CD1c-positive myeloid dendritic cell (primary cell): Measurements from ENCODE around the gene C2CD4B.

Experiments
- DNase-seq: peaks from one replicate; pipeline ENCODE4 v3.0.0-alpha.2; 2016; ENCODE audit errors: extremely low spot score

C2CD4B gene

DNA sequence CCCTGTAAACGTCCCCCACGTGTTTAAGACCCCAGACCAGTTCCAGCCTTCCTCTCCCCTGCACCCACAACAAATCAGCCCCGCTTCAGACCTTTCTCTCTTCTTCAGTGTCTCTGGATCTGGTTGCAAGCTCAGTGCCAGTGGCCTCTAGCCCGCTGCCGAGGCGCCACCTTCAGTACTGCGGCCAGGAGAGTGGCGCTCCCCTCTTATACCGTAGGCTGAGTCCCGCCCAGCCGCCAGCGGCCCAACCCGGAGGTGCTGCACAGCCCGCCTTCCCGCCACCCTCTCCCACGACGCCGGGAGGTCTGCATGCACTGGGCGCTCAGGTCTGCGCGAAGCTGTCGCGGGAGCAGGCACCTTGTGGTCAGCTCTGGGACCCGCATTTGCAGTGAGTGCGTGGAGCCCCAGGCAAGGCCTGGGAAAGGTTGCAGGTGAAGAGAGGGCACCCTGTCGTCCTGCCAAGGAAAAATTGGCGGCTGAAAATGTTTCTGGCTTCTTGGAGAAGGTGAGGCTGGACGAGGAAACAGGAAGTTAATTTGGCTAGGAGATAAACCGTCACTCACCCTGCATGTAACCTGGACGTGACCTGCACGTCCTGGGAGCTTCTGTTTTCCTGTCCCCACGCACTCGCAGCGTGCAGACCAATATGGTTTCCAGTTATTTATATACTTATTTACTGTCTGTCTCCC is at the start of gene C2CD4B:
C2CD4B (minus strand) TSS at position 182 of the 689 bp plus-strand sequence. CDS start 301 bp downstream, outside the sequence.
- DNase-seq: no peak

DNA sequence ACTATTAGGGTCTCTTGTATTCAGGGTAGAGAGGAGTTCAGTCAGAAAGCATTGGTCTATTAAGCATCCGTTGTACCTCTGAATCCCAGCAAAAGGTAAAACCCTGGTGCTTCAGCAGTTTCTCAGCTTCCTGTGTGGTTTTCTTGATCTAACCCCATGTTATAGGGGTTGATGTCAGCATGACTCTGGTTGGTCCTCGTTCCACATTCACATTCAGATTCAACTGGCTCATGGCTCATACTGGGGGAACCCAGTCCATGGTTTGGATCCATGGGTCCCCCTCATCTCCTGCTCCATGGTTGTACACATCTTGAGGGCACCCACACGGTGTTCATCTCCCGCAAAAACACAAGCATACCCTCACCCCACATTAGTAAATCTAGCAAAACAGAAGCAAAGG is 47.7 kb upstream of the C2CD4B start:
- no peak for DNase-seq

DNA sequence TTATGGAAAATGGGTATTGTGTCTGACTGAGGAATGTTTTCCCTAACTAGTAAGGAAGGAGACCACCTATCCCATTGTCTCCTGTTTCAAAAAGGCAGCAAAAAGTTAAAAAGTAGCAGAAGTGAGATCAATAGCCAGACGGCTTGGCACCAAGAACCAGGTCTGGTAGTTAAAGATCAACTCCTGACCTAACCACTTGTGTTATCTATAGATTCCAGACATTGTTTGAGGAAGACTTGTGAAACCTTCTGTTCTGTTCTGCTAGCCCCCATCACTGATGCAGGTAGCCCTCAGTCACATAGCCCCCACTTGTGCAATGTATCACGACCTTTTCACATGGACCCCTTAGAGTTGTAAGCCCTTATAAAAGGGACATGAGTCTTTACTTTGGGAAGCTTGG is 46.3 kb upstream of the C2CD4B start:
- DNase-seq: no peak

GRCh38 chr15:62209821-62210220 is 44.7 kb upstream of the C2CD4B start:
- no peak for DNase-seq

DNA sequence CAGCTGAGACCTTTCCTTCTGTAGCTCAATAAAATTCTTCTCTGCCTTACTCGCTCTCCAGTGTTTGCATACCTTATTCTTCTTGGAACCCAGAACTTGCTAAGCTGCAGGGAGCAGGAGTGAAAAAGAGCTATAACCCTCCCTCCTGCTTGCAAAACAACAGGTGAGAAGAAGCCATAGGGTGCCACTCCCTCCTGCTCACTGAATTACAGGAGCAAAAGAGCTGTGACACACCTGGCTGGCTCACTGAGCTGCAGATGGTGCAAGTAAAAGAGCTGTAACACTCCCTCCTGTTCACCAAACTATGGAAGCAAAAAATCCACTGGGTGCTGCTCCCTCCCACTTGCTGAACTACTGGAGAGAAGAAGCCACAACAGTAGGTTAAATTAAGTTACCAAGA is 44.2 kb upstream of the C2CD4B start:
- no peak for DNase-seq

DNA sequence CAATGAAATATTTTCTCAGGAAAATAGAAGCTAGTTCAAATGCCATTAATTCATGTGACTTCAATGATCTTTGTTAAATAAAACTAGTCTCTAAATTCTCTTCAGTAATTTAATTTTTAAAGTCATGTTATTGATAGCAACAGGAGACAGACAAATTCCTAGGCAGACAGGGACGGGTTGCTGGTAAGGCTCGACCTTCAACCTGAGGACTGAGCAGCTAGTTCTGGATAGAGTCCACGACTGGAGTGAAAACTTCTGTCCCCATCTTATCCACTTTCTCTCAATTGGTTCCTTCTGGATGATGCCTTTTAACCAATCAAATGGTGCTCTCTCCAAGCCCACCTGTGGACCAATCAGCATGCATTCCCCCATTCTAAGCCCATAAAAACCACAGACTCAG is 43.8 kb upstream of the C2CD4B start:
- no peak for DNase-seq

GRCh38 chr15:62208367-62208766 is 43.3 kb upstream of the C2CD4B start:
- DNase-seq: no peak

DNA sequence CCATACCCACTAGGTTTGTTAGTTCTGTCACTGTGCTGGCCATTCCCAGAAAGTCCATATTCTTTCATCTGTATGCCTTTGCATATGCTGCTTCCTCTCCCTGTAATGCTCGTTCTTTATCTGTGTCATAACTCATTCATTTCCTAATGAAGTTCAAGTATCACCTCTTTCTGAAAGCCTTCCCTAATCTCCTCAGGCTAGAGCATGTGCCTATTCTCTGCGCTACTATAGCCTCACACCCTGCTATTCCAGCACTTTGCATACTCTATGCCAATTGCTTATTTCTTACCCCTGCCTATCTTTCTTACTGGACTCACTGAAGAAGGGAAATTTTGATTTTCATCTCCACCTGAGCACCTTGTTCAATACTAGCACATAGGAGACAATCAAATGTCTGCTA is 25.6 kb upstream of the C2CD4B start:
- no peak for DNase-seq

- DNase-seq: no peak
Observed at GRCh38 chr15:62190274-62190673, 25.2 kb upstream of the C2CD4B start.

DNA sequence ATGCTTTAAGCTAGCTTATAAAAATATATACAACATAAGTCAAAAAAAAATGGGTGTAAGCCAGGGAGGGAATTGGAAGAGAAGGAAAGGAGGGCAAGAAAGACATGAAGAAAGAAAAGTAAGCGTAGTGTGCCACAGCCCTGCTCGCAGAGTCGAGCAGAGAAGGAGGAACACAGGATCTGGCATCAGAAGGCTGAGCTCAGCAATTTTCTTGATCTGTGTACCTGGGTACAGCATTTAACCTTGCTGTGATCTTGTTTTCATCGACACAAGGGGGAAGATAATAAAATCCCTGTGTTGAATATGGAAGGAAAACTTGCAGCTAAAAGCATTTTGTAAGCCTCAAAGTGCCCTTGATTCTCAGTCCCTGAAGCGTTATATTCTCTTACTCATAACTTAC is 23.7 kb upstream of the C2CD4B start:
- DNase-seq: no peak

GRCh38 chr15:62187910-62188309 is 22.8 kb upstream of the C2CD4B start:
- no peak for DNase-seq

- no peak for DNase-seq
Observed at GRCh38 chr15:62187425-62187824, 22.3 kb upstream of the C2CD4B start.

GRCh38 chr15:62186578-62186977 is 21.5 kb upstream of the C2CD4B start:
- DNase-seq: no peak

DNA sequence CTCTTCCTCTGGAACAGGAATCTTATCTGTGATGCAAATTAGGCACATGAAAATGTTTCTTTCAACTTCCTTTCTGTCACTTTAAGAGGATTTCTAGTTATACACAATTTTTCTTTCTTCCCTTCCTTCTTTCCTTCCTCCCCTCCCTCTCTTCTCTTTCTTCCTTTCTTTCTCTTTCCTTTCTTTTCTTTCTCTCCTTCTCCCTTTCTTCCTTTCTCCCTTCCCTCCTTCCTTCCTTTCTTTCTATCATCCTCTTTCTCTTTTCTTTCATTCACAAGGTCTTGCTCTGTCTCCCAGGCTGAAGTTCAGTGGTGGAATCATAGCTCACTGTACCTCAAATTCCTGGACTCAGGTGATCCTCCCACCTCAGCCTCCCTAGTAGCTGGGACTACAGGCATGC is 18.0 kb upstream of the C2CD4B start:
- DNase-seq: no peak

GRCh38 chr15:62173215-62173614 is 8.1 kb upstream of the C2CD4B start:
- DNase-seq: no peak

- no peak for DNase-seq
Observed at GRCh38 chr15:62171882-62172281, 6.8 kb upstream of the C2CD4B start.

GRCh38 chr15:62165793-62166375 is 799 bp upstream of the C2CD4B start:
- DNase-seq: no peak

- no peak for DNase-seq
Observed at GRCh38 chr15:62164396-62165103, 535 bp downstream of the C2CD4B start.

- no peak for DNase-seq
Observed at GRCh38 chr15:62164014-62164395, 1.1 kb downstream of the C2CD4B start.

GRCh38 chr15:62163397-62164013 is 1.6 kb downstream of the C2CD4B start:
- DNase-seq: no peak

- DNase-seq: no peak
Observed at GRCh38 chr15:62153228-62153627, 11.9 kb downstream of the C2CD4B start.

GRCh38 chr15:62150445-62150844 is 14.6 kb downstream of the C2CD4B start:
- no peak for DNase-seq

- no peak for DNase-seq
Observed at GRCh38 chr15:62149729-62150128, 15.4 kb downstream of the C2CD4B start.
